ENCODE results near the gene CAMK4.

The CAMK4 gene

DNA sequence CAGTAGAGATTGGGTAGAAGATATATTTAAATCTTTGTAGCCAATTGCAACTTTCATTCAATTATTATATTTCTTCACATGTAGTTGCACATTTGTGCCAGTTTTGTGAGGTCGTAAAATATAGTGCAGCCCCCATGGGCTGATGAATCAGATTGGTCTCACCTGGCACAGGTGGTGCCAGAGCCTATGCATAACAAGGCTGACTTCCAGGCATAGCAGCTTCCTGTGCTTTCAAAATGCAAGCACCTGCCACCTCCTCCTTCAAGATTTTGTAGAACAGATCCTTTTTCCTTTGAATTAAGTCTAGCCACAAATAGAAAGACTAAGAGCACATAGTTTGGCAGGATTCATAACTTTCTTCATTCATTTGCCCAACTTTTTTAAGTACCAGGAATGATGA lies 201.0 kb downstream of the CAMK4 start:
- DNase-seq (ENCODE audit: low spot score): no peak

DNA sequence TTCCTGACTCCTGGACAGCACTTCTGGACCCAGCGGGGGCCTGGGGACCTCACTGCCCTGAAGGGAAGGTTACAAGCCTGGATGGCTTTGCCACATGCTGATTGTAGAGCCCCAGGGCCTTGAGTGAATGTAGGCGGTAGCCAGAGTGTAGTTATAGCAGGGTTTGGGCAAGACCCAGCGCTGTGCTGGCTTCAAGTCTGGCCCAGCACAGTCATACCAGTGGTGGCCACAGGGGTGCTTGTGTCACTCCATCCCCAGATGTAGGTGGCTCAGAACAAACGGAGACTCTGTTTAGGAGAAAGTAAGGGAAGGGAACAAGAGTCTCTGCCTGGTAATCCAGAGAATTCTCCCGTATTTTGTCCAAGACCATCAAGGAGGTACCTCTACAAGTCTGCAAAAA lies 203.6 kb downstream of the CAMK4 start:
- no peak for DNase-seq (ENCODE audit: low spot score)

- DNase-seq (ENCODE audit: low spot score): no peak
Observed at GRCh38 chr5:111432883-111433536, 208.8 kb downstream of the CAMK4 start.

DNA sequence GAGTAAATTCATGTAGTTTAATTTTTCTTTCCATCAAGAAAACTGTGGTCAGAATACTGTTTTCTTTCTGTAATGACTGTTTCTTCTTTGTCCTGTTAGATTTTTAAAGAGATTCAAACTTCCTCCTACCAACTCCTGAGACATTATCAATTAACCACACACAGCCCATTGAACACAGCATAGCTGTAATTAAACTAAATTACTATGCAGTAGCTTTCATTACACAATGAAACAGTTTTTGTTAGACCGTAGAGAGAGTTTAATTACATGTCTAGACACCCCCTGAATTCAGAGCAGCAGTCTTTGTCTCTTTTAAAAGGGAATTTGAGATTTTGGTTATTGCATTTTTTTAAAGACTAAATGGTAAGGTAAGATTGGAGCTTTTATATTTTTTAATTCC lies 210.6 kb downstream of the CAMK4 start:
- no peak for DNase-seq (ENCODE audit: low spot score)

- no peak for DNase-seq (ENCODE audit: low spot score)
Observed at GRCh38 chr5:111439473-111440075, 215.4 kb downstream of the CAMK4 start.

DNA sequence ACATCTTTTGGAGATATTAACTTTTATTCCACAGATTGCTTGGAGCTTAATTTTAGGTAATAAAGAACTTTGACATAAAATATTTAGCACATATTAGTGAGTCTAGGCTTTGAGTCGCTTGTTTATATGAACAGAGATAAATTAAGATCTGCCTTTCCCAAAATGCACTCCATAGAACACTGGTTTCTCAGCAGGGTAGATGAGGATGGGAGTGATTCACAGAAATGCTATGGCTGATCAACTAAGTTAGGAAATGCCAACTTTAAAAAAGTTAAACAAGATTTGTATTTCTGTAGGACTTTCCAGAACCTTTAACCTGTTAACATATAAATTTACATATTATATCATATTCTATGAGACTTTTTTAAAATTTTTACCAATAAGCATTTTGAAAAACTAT lies 222.9 kb downstream of the CAMK4 start:
- DNase-seq (ENCODE audit: low spot score): no peak

DNA sequence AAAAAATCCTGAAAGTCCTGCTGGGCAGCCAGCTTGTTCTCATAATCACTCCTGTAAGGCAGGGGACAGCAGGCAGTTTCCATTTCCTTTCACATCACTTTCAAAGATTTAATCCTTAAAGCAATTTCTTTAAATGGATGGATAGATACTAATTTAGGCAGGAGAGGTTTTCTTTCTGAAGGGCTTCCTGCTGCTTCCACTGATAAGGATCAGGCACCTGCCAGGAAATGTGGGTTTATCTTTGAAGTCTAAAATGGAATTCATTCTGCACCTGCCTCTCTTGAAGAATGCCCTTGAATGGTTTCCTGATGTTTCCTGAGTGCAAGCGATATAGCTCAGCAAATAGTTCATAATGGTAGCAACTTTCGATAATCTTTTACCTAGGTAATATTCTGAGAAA lies 223.6 kb downstream of the CAMK4 start:
- no peak for DNase-seq (ENCODE audit: low spot score)

DNA sequence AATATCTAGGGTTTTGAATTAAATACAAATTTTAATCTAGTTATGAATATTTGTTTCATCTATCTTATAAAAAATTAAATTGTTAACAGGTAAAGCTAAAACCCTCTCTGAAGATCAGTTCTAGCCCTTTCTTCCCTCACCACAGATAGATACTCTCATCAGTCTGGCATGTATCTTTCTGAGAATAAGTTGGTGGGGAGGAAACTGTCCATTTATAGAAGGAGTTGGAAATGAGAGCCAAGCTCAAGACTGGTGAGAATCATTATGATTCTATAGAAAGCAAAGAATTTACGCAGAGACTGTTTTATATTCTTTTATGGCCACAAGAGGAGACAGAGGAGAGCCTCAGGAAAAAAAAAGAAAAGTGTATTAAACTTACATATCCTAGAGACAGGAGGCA lies 229.1 kb downstream of the CAMK4 start:
- no peak for DNase-seq (ENCODE audit: low spot score)

- DNase-seq (ENCODE audit: low spot score): no peak
Observed at GRCh38 chr5:111453747-111454146, 229.6 kb downstream of the CAMK4 start.

DNA sequence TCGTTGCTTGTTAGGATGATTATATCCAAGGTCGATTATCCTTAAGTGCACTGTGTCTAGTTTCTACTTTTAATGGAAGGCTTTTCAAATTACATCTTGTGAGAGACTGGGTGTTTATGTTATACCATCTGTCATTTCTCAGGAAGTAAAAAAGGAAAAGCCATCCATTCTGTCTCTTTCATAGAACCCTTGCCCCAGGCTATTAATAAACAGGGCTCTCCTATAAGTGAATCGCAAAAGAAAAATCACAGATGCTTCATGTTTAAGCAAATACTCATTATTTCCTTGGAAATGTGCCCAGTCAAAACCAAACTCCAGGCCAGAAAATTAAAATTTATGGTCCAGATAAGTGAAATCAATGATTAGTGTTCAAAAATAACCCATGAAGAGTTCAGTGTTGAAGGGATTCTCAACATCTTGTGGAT lies 230.0 kb downstream of the CAMK4 start:
- no peak for DNase-seq (ENCODE audit: low spot score)

DNA sequence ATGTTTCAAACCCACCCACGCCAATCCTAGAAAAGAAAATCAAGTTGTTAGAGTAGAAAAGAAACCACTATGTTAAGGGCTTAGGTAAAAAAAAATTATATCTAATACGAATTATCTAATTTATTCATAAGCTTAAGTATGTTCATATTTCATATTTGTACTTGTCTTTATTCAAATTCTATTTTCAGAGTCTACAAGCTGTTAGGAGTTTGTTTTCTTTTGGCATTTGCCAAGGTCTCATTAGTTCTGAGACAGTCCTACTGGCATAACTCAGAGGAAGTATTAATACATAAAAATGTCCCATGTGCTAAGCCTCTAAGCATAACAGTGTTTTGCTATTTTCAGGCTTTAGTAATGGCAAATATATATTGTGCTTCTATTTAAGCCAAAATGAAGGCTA lies 230.6 kb downstream of the CAMK4 start:
- DNase-seq (ENCODE audit: low spot score): no peak

DNA sequence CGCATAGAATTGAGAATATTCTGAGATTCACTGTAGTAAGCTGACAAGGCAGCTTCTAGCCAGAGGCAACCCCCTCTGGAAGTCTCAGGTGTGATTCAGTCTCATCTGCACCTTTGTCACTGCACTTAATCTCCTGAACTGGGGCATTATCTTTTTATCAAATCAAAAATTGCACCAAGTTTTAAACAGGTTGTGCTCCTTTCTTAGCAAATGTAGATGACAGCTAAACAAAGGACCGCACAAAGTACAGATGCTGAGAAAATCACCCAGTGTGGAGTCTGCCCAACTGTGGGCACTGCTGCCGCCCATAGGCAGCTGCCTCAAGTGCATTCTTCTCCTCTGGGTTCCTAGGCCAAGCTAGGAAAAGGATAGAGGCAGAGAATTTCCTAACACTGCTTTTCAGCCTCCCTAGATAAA lies 237.1 kb downstream of the CAMK4 start:
- DNase-seq (ENCODE audit: low spot score): no peak

GRCh38 chr5:111461934-111462333 lies 237.8 kb downstream of the CAMK4 start:
- DNase-seq (ENCODE audit: low spot score): no peak

DNA sequence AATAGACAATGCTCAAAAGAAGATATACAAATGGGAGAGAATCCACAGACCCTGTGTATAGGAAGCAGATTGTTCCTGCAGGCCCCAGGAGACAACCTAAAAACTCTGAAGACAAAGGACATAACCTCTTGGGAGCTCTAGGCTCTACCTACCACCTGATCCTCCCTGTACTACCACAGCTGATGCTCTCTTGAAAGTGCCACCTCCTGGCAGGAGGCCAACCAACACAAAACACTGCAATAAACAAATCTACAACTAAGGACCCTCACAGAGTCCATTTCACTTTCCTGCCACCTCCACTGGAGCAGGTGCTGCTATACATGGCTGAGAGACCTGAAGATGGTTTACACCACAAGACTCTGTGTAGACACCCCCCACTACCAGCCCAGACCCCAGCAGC lies 239.1 kb downstream of the CAMK4 start:
- DNase-seq (ENCODE audit: low spot score): no peak

- DNase-seq (ENCODE audit: low spot score): no peak
Observed at GRCh38 chr5:111469293-111469896, 245.2 kb downstream of the CAMK4 start.

GRCh38 chr5:111469903-111470302 lies 245.7 kb downstream of the CAMK4 start:
- no peak for DNase-seq (ENCODE audit: low spot score)

GRCh38 chr5:111472096-111472495 lies 247.9 kb downstream of the CAMK4 start:
- no peak for DNase-seq (ENCODE audit: low spot score)

GRCh38 chr5:111472579-111472978 lies 248.4 kb downstream of the CAMK4 start:
- DNase-seq (ENCODE audit: low spot score): peak; percentile 44

DNA sequence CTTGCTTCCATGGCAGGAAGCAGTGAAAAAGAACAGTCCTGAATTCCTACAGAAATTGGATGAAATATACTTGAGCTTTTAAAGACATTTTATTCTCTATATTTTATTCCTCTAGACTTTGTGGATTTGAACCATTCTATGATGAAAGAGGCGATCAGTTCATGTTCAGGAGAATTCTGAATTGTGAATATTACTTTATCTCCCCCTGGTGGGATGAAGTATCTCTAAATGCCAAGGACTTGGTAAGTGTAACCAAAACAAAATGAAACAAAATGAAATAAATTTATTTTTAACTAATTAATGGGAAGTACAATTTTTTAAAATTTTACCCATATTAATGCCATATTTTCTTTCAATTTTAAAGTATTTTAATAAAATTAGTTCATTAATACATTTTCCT lies 254.1 kb downstream of the CAMK4 start:
- no peak for DNase-seq (ENCODE audit: low spot score)

GRCh38 chr5:111478898-111479297 lies 254.7 kb downstream of the CAMK4 start:
- no peak for DNase-seq (ENCODE audit: low spot score)

DNA sequence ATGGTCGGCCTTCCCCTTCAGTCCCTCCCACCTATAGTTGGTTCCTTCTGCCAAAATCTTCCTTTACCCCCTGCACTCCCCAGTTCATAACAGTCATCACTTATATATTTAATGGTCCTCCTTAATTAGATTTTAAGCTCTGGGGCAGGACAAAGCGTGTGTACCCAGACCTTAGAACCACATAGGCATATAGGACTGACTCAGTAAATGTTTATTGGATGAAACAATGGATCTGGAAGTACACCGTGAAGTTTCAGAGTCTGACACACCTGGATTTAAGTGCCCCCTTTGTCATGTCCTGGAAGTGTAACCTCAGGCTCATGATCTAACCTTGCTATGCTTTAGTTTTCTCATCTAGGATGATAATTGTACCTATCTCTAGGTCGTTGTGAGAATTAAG lies 256.2 kb downstream of the CAMK4 start:
- no peak for DNase-seq (ENCODE audit: low spot score)

DNA sequence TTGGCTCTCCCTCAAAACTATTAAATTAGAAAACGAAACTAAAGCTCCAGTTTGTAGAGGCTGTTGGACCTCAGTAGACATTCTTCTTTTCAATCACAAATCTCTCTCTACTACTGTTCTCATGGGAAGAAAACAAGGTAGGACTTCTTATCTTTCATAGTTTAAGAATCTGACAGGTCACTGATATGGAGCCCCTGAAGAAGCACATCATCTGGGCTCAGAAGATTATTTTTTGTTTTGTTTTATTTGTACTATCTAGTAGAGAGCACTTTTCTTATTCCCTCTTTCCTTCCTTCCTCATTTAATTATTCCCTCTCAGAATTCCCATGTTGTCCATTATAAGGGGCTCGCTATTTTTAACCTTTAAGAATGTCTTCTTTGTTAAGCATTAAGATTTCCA lies 261.9 kb downstream of the CAMK4 start:
- DNase-seq (ENCODE audit: low spot score): no peak

DNA sequence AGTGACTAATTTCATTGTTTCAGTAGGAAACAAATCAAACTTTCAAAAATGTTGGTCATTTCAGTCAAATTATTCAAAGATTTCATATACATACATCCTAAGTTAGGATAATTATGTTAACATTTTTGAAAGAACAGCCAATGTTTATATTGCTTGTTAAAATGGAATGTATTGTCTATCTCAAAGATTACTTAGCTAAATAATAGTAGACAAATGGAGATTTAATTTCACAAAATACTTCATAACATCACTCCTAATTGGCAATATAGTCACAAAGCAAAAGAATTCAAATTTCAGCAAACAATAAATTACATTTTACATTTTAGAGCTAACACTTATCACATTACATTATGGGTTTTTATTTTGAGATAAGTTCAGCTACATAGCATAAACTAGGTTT lies 262.7 kb downstream of the CAMK4 start:
- DNase-seq (ENCODE audit: low spot score): no peak

GRCh38 chr5:111488353-111488752 lies 264.2 kb downstream of the CAMK4 start:
- no peak for DNase-seq (ENCODE audit: low spot score)
